ENCODE measurements around the gene CHRM2. TPM values are rescaled to one million over a fixed set of nuclear protein-coding genes. Genes with fewer than 3 reads are reported as not detected.

The CHRM2 gene
- total RNA-seq, 2 experiments from 2014 or later: not detected

DNA sequence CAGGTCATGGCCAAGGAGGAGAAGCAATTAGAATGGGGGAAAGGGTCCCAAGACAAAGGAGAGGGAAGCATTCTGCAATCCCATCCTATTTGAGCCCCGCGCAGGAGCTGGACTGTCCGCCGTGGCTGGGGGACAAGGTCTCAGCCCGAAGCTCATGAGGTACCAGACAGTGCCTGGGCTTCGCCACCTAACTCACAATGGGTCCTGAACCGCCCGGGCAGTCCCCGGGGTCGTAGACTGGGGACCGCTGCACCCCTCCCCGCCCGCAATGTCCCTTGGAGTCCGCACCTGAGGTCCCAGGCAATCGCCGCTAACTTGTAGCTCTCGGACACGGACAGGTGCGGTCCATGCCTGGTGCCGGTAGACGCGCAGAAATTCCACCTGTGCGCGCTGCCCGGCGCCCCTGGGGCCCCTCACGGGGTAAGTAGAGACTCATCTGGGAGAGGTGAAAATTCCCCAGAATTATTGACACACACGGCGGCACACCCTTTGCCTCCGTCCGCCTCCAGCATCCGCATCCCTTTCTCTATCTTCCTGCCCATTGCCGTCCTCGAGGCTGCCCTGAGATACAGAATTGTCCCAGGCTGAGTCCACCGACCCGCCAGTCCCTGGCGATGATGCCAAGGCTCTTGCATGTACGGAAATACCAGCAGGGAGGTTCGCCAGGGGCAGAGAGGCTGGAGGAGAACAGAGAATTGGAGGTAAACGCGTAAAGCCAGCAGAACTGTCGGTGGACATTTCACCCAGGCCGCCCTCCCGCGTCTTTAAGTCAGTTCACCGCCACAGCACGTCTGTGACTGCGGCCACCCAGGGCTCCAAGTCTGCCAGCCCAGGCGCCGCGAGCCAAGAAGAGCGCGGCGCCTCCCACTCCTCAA, 1.8 kb downstream of the CHRM2 start:
- H3K9me3 Mint-ChIP-seq: peaks cover under 1% of the 10 kb centered on the region
- H3K4me3 Mint-ChIP-seq: no peak overlapping the region
- H3K4me1 Mint-ChIP-seq (ENCODE audit: low read depth): no peaks in the 10 kb centered on the region
- Histone ChIP-seq H3K36me3 (ENCODE audit: insufficient read depth, low read length) (no peaks in the 10 kb centered on the region), H3K27me3 (ENCODE audit: control insufficient read depth in 1 of 2, insufficient read depth in 2 of 2, low read length in 2 of 2) (peaks cover 27 to 31% of the 10 kb centered on the region in 2 experiments), H3K9me3 (ENCODE audit: control insufficient read depth in 1 of 2, insufficient read depth in 1 of 2, low read length in 2 of 2) (peaks cover 0 to 30% of the 10 kb centered on the region in 2 experiments), H3K4me3 (ENCODE audit: low read length) (no peak overlapping the region), H3K27ac (ENCODE audit: low read depth in 1 of 2, low read length in 2 of 2) (no peak overlapping the region), H3K4me1 (ENCODE audit: insufficient read depth, low read length) (no peaks in the 10 kb centered on the region)
- ATAC-seq (ENCODE audit: poor library complexity): no peak
- CTCF ChIA-PET: no interaction called here
- H3K27me3 Mint-ChIP-seq: peaks cover 44% of the 10 kb centered on the region
- H3K36me3 Mint-ChIP-seq (ENCODE audit: low read depth): no peaks in the 10 kb centered on the region
- H3K27ac Mint-ChIP-seq: no peak overlapping the region
- POLR2A ChIA-PET: no interaction called here
- intact Hi-C loops (cut with DNase I, micrococcal nuclease): no loop called here
- TF ChIP-seq, protein P1, sequence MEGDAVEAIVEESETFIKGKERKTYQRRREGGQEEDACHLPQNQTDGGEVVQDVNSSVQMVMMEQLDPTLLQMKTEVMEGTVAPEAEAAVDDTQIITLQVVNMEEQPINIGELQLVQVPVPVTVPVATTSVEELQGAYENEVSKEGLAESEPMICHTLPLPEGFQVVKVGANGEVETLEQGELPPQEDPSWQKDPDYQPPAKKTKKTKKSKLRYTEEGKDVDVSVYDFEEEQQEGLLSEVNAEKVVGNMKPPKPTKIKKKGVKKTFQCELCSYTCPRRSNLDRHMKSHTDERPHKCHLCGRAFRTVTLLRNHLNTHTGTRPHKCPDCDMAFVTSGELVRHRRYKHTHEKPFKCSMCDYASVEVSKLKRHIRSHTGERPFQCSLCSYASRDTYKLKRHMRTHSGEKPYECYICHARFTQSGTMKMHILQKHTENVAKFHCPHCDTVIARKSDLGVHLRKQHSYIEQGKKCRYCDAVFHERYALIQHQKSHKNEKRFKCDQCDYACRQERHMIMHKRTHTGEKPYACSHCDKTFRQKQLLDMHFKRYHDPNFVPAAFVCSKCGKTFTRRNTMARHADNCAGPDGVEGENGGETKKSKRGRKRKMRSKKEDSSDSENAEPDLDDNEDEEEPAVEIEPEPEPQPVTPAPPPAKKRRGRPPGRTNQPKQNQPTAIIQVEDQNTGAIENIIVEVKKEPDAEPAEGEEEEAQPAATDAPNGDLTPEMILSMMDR (IDR thresholded peaks at IDR 0.05): no peak
- DNase-seq: no peak

DNA sequence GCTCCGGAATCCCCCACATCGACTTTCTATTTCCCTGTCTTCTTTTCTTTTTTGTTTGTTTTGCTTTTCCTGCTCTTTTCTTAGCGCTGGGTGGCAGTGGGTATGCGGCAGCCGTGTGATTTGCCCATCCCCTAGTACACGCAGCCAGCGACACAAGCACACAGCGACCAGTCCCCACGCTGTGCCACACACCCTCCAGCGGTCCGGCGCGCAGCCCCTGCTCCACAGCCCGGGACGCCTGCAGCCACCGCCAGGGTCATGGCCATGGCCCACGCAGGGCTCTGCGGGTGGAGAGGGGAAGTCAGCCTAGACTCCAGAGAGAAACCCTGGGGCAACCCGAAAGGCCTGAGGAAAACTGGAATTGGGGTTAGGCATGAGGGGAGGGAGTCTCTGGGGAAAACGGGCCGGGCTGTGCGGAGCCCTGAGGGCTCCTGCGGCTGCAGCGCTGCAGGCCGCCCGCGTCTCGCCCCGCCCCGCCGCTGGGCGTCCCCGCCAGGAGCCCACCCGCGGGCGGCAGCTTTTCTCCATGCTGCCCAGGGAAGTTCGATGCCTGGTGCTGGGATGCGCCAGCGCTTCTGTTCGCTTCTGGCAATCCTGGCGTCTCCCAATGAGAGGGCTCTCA, 2.5 kb downstream of the CHRM2 start:
- no peak overlapping the region for H3K4me3 ChIP-seq (ENCODE audit: low read length)
- no peaks in the 10 kb centered on the region for H3K36me3 ChIP-seq (ENCODE audit: insufficient read depth, low read length)
- peaks cover 4% of the 10 kb centered on the region for H3K9me3 Mint-ChIP-seq
- ChIA-PET CTCF (no interaction called here), POLR2A (no interaction called here)
- no peak for ATAC-seq (ENCODE audit: poor library complexity)
- H3K9me3 ChIP-seq (ENCODE audit: control insufficient read depth in 1 of 2, insufficient read depth in 1 of 2, low read length in 2 of 2): peaks cover 0 to 30% of the 10 kb centered on the region in 2 experiments
- H3K27me3 Mint-ChIP-seq: peaks cover 44% of the 10 kb centered on the region
- H3K27ac ChIP-seq (ENCODE audit: low read depth in 1 of 2, low read length in 2 of 2): no peak overlapping the region
- intact Hi-C loops (cut with DNase I, micrococcal nuclease): no loop called here
- no peaks in the 10 kb centered on the region for H3K36me3 Mint-ChIP-seq (ENCODE audit: low read depth)
- H3K4me1 Mint-ChIP-seq (ENCODE audit: low read depth): no peaks in the 10 kb centered on the region
- TF ChIP-seq, protein P1 (IDR thresholded peaks at IDR 0.05): no peak
- no peak overlapping the region for H3K4me3 Mint-ChIP-seq
- DNase-seq: no peak
- no peak overlapping the region for H3K27ac Mint-ChIP-seq
- peaks cover 27 to 31% of the 10 kb centered on the region in 2 experiments for H3K27me3 ChIP-seq (ENCODE audit: control insufficient read depth in 1 of 2, insufficient read depth in 2 of 2, low read length in 2 of 2)
- no peaks in the 10 kb centered on the region for H3K4me1 ChIP-seq (ENCODE audit: insufficient read depth, low read length)

DNA sequence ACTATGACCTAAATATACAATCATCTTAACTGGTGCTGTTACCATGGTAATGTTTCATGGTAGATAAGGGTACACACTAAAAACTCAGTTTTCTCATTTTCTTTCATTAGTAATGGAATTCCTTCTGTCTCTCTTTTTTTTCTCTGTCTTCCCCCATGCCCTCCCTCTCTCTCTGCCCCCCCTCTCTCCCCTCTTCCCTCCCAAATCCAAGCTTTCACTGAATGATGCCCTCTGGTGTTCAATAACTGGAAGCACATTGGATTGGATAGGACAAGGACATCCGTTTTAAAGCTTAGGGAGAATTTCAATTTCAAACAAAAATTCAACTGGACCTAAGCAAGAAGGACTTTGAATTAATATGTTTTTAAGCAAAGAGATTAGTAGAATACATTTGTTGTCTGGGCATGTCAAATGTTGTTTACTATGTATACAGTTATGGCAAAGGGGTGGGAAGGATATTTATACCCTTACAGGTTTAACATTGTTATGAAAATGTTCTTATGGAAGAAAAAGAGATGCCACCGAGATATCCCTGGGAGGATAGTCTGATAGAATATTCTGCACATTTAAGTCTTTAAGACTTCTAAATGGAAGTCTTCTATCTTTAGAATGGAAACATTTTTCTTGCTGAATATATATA, 6.1 kb downstream of the CHRM2 start:
- peaks cover 4% of the 10 kb centered on the region for H3K9me3 Mint-ChIP-seq

More for the DNA sequence above, 6.1 kb downstream of the CHRM2 start:
- H3K27ac ChIP-seq (ENCODE audit: low read depth in 1 of 2, low read length in 2 of 2): no peak overlapping the region
- peaks cover 17 to 19% of the 10 kb centered on the region in 2 experiments for H3K27me3 ChIP-seq (ENCODE audit: control insufficient read depth in 1 of 2, insufficient read depth in 2 of 2, low read length in 2 of 2)
- DNase-seq (no peak), ATAC-seq (ENCODE audit: poor library complexity) (no peak)
- H3K36me3 ChIP-seq (ENCODE audit: insufficient read depth, low read length): no peaks in the 10 kb centered on the region
- TF ChIP-seq, protein P1 (IDR thresholded peaks at IDR 0.05): no peak
- no peaks in the 10 kb centered on the region for H3K4me1 ChIP-seq (ENCODE audit: insufficient read depth, low read length)
- H3K27ac Mint-ChIP-seq: no peak overlapping the region
- no peak overlapping the region for H3K4me3 Mint-ChIP-seq
- peaks cover 29% of the 10 kb centered on the region for H3K27me3 Mint-ChIP-seq
- H3K4me3 ChIP-seq (ENCODE audit: low read length): no peak overlapping the region
- ChIA-PET CTCF (interaction anchor here (0.6 kb wide), 1 partner anchor 64 kb away, joined by 3 read pairs; no protein-coding TSS in a partner anchor), POLR2A (no interaction called here)
- H3K4me1 Mint-ChIP-seq (ENCODE audit: low read depth): no peaks in the 10 kb centered on the region
- intact Hi-C loops (cut with DNase I, micrococcal nuclease): no loop called here
- H3K9me3 ChIP-seq (ENCODE audit: control insufficient read depth in 1 of 2, insufficient read depth in 1 of 2, low read length in 2 of 2): peaks cover 0 to 19% of the 10 kb centered on the region in 2 experiments
- H3K36me3 Mint-ChIP-seq (ENCODE audit: low read depth): no peaks in the 10 kb centered on the region
